Nephron progenitor cell (in vitro differentiated cells): ENCODE data around the gene RSRC1.

Experiments used
- DNase-seq: peaks from one replicate; pipeline ENCODE4 v3.0.0; 2021
- H3K27ac Mint-ChIP-seq: 2 replicates; pipeline ENCODE4 v1.8.0; 2021; ENCODE audit warnings: mild to moderate bottlenecking, moderate library complexity, mixed read lengths
- H3K27me3 Mint-ChIP-seq: 2 replicates; pipeline ENCODE4 v1.8.0; 2021; ENCODE audit warnings: mild to moderate bottlenecking, low read depth, mixed read lengths; ENCODE audit not compliant: poor library complexity
- H3K36me3 Mint-ChIP-seq: 2 replicates; pipeline ENCODE4 v1.8.0; 2021; ENCODE audit warnings: low read depth, mixed read lengths
- H3K4me1 Mint-ChIP-seq: 2 replicates; pipeline ENCODE4 v1.8.0; 2021; ENCODE audit warnings: mixed read lengths
- H3K4me3 Mint-ChIP-seq: 2 replicates; pipeline ENCODE4 v1.8.0; 2021; ENCODE audit warnings: mild to moderate bottlenecking, moderate library complexity, mixed read lengths
- H3K9me3 Mint-ChIP-seq: 2 replicates; pipeline ENCODE4 v1.8.0; 2021; ENCODE audit warnings: mild to moderate bottlenecking, moderate library complexity, mixed read lengths
- CTCF ChIP-seq: fragments of 200-600 bp; sonication (generic); IDR thresholded peaks from 2 replicates; pipeline ENCODE4 v1.5.0; 2021; ENCODE audit warnings: antibody characterized with exemption

RSRC1 gene

GRCh38 chr3:158233791-158234190 lies 123.9 kb downstream of the RSRC1 start:
- no peaks in the 10 kb centered on the region for H3K27me3 Mint-ChIP-seq
- H3K36me3 Mint-ChIP-seq = peaks cover 18% of the 10 kb centered on the region
- no peak overlapping the region for H3K4me3 Mint-ChIP-seq
- no peak overlapping the region for H3K27ac Mint-ChIP-seq
- TF ChIP-seq CTCF = no peak
- DNase-seq = no peak
- H3K4me1 Mint-ChIP-seq = no peaks in the 10 kb centered on the region
- H3K9me3 Mint-ChIP-seq = peaks cover 12% of the 10 kb centered on the region

- Mint-ChIP-seq H3K27ac (no peak overlapping the region), H3K36me3 (peaks cover 36% of the 10 kb centered on the region), H3K9me3 (peaks cover 31% of the 10 kb centered on the region), H3K4me1 (no peaks in the 10 kb centered on the region), H3K4me3 (no peak overlapping the region), H3K27me3 (no peaks in the 10 kb centered on the region)
- DNase-seq = no peak
- TF ChIP-seq CTCF = no peak
Observed at GRCh38 chr3:158244274-158244673, 134.4 kb downstream of the RSRC1 start.

GRCh38 chr3:158247288-158247687 lies 137.4 kb downstream of the RSRC1 start:
- TF ChIP-seq CTCF = no peak
- H3K4me3 Mint-ChIP-seq = no peak overlapping the region

GRCh38 chr3:158248261-158248660 lies 138.4 kb downstream of the RSRC1 start:
- Mint-ChIP-seq H3K4me3 (no peak overlapping the region), H3K27me3 (peaks cover 4% of the 10 kb centered on the region), H3K9me3 (peaks cover 48% of the 10 kb centered on the region), H3K36me3 (peaks cover 52% of the 10 kb centered on the region), H3K27ac (no peak overlapping the region), H3K4me1 (no peaks in the 10 kb centered on the region)
- DNase-seq = no peak
- TF ChIP-seq CTCF = no peak

More at GRCh38 chr3:158247288-158247687, 137.4 kb downstream of the RSRC1 start:
- no peaks in the 10 kb centered on the region for H3K4me1 Mint-ChIP-seq
- DNase-seq = no peak
- H3K27ac Mint-ChIP-seq = peak overlapping the region; percentile 5
- H3K9me3 Mint-ChIP-seq = peaks cover 47% of the 10 kb centered on the region
- H3K36me3 Mint-ChIP-seq = peaks cover 52% of the 10 kb centered on the region
- H3K27me3 Mint-ChIP-seq = peaks cover 3% of the 10 kb centered on the region

GRCh38 chr3:158249183-158249582 lies 139.3 kb downstream of the RSRC1 start:
- H3K4me1 Mint-ChIP-seq = no peaks in the 10 kb centered on the region
- H3K4me3 Mint-ChIP-seq = no peak overlapping the region
- no peak for DNase-seq
- H3K9me3 Mint-ChIP-seq = peaks cover 49% of the 10 kb centered on the region
- no peak for TF ChIP-seq CTCF
- peaks cover 4% of the 10 kb centered on the region for H3K27me3 Mint-ChIP-seq
- no peak overlapping the region for H3K27ac Mint-ChIP-seq
- peaks cover 55% of the 10 kb centered on the region for H3K36me3 Mint-ChIP-seq

- H3K36me3 Mint-ChIP-seq = peaks cover 34% of the 10 kb centered on the region
- no peak for DNase-seq
- peaks cover 57% of the 10 kb centered on the region for H3K9me3 Mint-ChIP-seq
- H3K4me3 Mint-ChIP-seq = no peak overlapping the region
- H3K27me3 Mint-ChIP-seq = peaks cover 4% of the 10 kb centered on the region
- no peak for TF ChIP-seq CTCF
- no peak overlapping the region for H3K27ac Mint-ChIP-seq
- H3K4me1 Mint-ChIP-seq = no peaks in the 10 kb centered on the region
Observed at GRCh38 chr3:158258619-158259018, 148.7 kb downstream of the RSRC1 start.
